CD4-positive, alpha-beta T cell (primary cell): ENCODE results near the gene ZNF688. TPM values are rescaled to one million over a fixed set of nuclear protein-coding genes. Genes with fewer than 3 reads are reported as not detected.
"Not testable (repeated sequence)": the region's sequence is repeated elsewhere in the genome, so short reads cannot be mapped to it uniquely, and the experiment has no call there.

ENCODE experiments used
- ATAC-seq: fragments of 200-7000 bp; cut with Tn5 transposase; one replicate; pipeline ENCODE4 v1.10.0; 2022; ENCODE audit warnings: mild to moderate bottlenecking; ENCODE audit not compliant: poor library complexity
- CTCF ChIA-PET: fragments of 350-600 bp; sonication (Branson Sonifier 250); formaldehyde crosslinking; loops from one replicate; lab custom pipeline; 2021; ENCODE audit warnings: antibody characterized with exemption, inconsistent platforms; lab: Charles Lee
- POLR2A ChIA-PET: fragments of 350-600 bp; sonication (Branson Sonifier 250); formaldehyde crosslinking; loops from one replicate; lab custom pipeline; 2021; ENCODE audit warnings: antibody characterized with exemption, inconsistent platforms; lab: Charles Lee
- DNase-seq, 14 experiments: peaks; one replicate each; pipeline ENCODE4 v3.0.0-alpha.2; 2013 to 2020; ENCODE audit warnings: mixed read lengths in 2 of 14
- H3K27ac ChIP-seq, 2 donors: one replicate each; pipeline versions ENCODE4 v1.5.1 to v1.7.0; 2013; ENCODE audit warnings: low read length in 2 of 2, low read depth in 1 of 2, mild to moderate bottlenecking in 1 of 2
- H3K27me3 ChIP-seq, 2 experiments: 1 replicate in 1 of 2; 2 replicates in 1 of 2; pipeline versions ENCODE4 v1.6.1 to v1.7.0; 2013; ENCODE audit warnings: low read length in 2 of 2, control low read depth in 1 of 2, mild to moderate bottlenecking in 1 of 2, moderate library complexity in 1 of 2; ENCODE audit not compliant: insufficient read depth in 2 of 2, control insufficient read depth in 1 of 2
- H3K36me3 ChIP-seq: one replicate; pipeline ENCODE4 v1.6.1; 2013; ENCODE audit warnings: low read length, control low read depth; ENCODE audit not compliant: insufficient read depth
- H3K4me1 ChIP-seq: one replicate; pipeline ENCODE4 v1.6.1; 2013; ENCODE audit warnings: low read length, control low read depth; ENCODE audit not compliant: insufficient read depth
- H3K4me3 ChIP-seq: one replicate; pipeline ENCODE4 v1.5.1; 2013; ENCODE audit warnings: mild to moderate bottlenecking, low read length, moderate library complexity
- H3K9me3 ChIP-seq, 2 experiments: 1 replicate in 1 of 2; 2 replicates in 1 of 2; pipeline versions ENCODE4 v1.6.1 to v1.7.0; 2013; ENCODE audit warnings: low read length in 2 of 2, mild to moderate bottlenecking in 2 of 2, control low read depth in 1 of 2, moderate library complexity in 1 of 2; ENCODE audit not compliant: control insufficient read depth in 1 of 2, insufficient read depth in 1 of 2
- H3K27ac Mint-ChIP-seq: one replicate; pipeline ENCODE4 v1.8.0; 2020; ENCODE audit warnings: mixed read lengths
- H3K27me3 Mint-ChIP-seq: one replicate; pipeline ENCODE4 v1.8.0; 2021; ENCODE audit warnings: mixed read lengths
- H3K36me3 Mint-ChIP-seq: one replicate; pipeline ENCODE4 v1.8.0; 2021; ENCODE audit warnings: low read depth, mixed read lengths
- H3K4me1 Mint-ChIP-seq: one replicate; pipeline ENCODE4 v1.8.0; 2021; ENCODE audit warnings: low read depth, mixed read lengths
- H3K4me3 Mint-ChIP-seq: one replicate; pipeline ENCODE4 v1.8.0; 2020; ENCODE audit warnings: mild to moderate bottlenecking, mixed read lengths
- H3K9me3 Mint-ChIP-seq: one replicate; pipeline ENCODE4 v1.8.0; 2020; ENCODE audit warnings: mixed read lengths
- intact Hi-C, 2 experiments: fragments of 100-400 bp; cut with DNase I in 1 of 2; cut with micrococcal nuclease in 1 of 2; formaldehyde crosslinking; loops; one replicate each; pipeline versions ENCODE4 v1.15.1 to v1.9.0; 2023 to 2025; cut with DNase I, micrococcal nuclease
- total RNA-seq, 174 experiments: library from RNA in 2 of 174; stranded (reverse) in 2 of 174; gene quantifications; one replicate each; pipeline ENCODE4 v1.2.3 and lab custom pipeline; 2021 to 2026
- TF ChIP-seq, protein P1 (sequence below): fragments of 200-600 bp; IDR thresholded peaks from one replicate; pipeline ENCODE4 v1.8.0; 2022; ENCODE audit warnings: antibody characterized with exemption, mild to moderate bottlenecking

The ZNF688 gene
- total RNA-seq, 2 experiments from 2014 or later, result 8.8 to 9.6 TPM

- H3K36me3 Mint-ChIP-seq, result no peaks in the 10 kb centered on the region
- Histone ChIP-seq H3K27ac (no peak overlapping the region), H3K27me3 (no peaks in the 10 kb centered on the region), H3K4me3 (no peak overlapping the region), H3K4me1 (no peaks in the 10 kb centered on the region), H3K9me3 (no peaks in the 10 kb centered on the region), H3K36me3 (no peaks in the 10 kb centered on the region)
- H3K27me3 Mint-ChIP-seq, result no peaks in the 10 kb centered on the region
- no peak overlapping the region for H3K27ac Mint-ChIP-seq
- ATAC-seq (no peak), DNase-seq (no peak)
- H3K9me3 Mint-ChIP-seq, result no peaks in the 10 kb centered on the region
- H3K4me1 Mint-ChIP-seq, result peaks cover 2% of the 10 kb centered on the region
- ChIA-PET POLR2A (interaction anchor here (1.7 kb wide), 1 partner anchor 163 kb away, joined by 3 read pairs; the partner anchor contains the start of gene DCTPP1), CTCF (no interaction called here)
- no peak overlapping the region for H3K4me3 Mint-ChIP-seq
- intact Hi-C loops, result no loop called here
- TF ChIP-seq, protein P1, sequence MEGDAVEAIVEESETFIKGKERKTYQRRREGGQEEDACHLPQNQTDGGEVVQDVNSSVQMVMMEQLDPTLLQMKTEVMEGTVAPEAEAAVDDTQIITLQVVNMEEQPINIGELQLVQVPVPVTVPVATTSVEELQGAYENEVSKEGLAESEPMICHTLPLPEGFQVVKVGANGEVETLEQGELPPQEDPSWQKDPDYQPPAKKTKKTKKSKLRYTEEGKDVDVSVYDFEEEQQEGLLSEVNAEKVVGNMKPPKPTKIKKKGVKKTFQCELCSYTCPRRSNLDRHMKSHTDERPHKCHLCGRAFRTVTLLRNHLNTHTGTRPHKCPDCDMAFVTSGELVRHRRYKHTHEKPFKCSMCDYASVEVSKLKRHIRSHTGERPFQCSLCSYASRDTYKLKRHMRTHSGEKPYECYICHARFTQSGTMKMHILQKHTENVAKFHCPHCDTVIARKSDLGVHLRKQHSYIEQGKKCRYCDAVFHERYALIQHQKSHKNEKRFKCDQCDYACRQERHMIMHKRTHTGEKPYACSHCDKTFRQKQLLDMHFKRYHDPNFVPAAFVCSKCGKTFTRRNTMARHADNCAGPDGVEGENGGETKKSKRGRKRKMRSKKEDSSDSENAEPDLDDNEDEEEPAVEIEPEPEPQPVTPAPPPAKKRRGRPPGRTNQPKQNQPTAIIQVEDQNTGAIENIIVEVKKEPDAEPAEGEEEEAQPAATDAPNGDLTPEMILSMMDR, result no peak
These were observed 21.4 kb upstream of the ZNF688 start for GRCh38 chr16:30592871-30593270.

GRCh38 chr16:30590869-30591268 lies 19.4 kb upstream of the ZNF688 start:
- DNase-seq, intact Hi-C loops, H3K9me3 Mint-ChIP-seq, H3K27me3 Mint-ChIP-seq, H3K27ac Mint-ChIP-seq, H3K36me3 ChIP-seq, H3K9me3 ChIP-seq, H3K36me3 Mint-ChIP-seq, H3K4me3 Mint-ChIP-seq, H3K27ac ChIP-seq, H3K4me3 ChIP-seq, H3K27me3 ChIP-seq, ATAC-seq, CTCF ChIA-PET: not testable (repeated sequence)
- peaks cover 12% of the 10 kb centered on the region for H3K4me1 ChIP-seq
- POLR2A ChIA-PET, result interaction anchor here (0.7 to 1.1 kb wide), 2 partner anchors 34 to 149 kb away, joined by 3 to 4 read pairs; no protein-coding TSS in a partner anchor
- H3K4me1 Mint-ChIP-seq, result peaks cover 13% of the 10 kb centered on the region

DNA sequence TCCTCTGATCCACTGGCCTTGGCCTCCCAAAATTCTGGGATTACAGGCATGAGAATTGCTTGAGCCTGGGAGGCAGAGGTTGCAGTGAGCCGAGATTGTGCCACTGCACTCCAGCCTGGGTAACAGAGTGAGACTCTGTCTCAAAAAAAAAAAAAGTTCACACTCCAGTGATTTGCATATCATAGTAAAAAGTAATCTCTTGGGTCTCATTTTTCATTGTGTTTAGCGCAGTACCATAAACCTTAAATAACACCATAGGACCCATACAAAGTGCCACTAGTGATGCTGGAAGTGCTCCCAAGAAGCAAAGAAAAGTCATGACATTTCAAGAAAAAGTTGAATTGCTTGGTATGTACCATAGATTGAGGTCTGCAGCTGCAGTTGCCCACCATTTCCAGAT lies 18.1 kb upstream of the ZNF688 start:
- ATAC-seq, H3K36me3 ChIP-seq, H3K27ac Mint-ChIP-seq, H3K27me3 ChIP-seq, H3K4me3 Mint-ChIP-seq, intact Hi-C loops, H3K9me3 Mint-ChIP-seq, DNase-seq, H3K27ac ChIP-seq, H3K9me3 ChIP-seq, H3K27me3 Mint-ChIP-seq, CTCF ChIA-PET, H3K4me3 ChIP-seq, H3K36me3 Mint-ChIP-seq: not testable (repeated sequence)
- H3K4me1 ChIP-seq, result peaks cover 23% of the 10 kb centered on the region
- POLR2A ChIA-PET, result interaction anchor here (1.1 kb wide), 1 partner anchor 18 kb away, joined by 7 read pairs; the partner anchor contains the start of gene ZNF688
- H3K4me1 Mint-ChIP-seq, result peaks cover 18% of the 10 kb centered on the region

- Histone ChIP-seq H3K36me3 (no peaks in the 10 kb centered on the region), H3K27me3 (no peaks in the 10 kb centered on the region), H3K4me3 (no peak overlapping the region), H3K9me3 (no peaks in the 10 kb centered on the region), H3K4me1 (peaks cover 26% of the 10 kb centered on the region), H3K27ac (no peak overlapping the region)
- no peak overlapping the region for H3K27ac Mint-ChIP-seq
- ATAC-seq (no peak), DNase-seq (no peak)
- ChIA-PET POLR2A (interaction anchor here (1.1 kb wide), 1 partner anchor 17 kb away, joined by 7 read pairs; the partner anchor contains the start of gene ZNF688), CTCF (interaction anchor here (0.6 kb wide), 1 partner anchor 44 kb away, joined by 3 read pairs; no protein-coding TSS in a partner anchor)
- H3K4me1 Mint-ChIP-seq, result peaks cover 18% of the 10 kb centered on the region
- TF ChIP-seq, protein P1, result no peak
- H3K27me3 Mint-ChIP-seq, result no peaks in the 10 kb centered on the region
- intact Hi-C loops, result loop anchor here in 1 of 2 experiments (1.0 kb wide), 1 partner anchor 59 kb away; no protein-coding TSS in a partner anchor
- no peak overlapping the region for H3K4me3 Mint-ChIP-seq
- peaks cover 10% of the 10 kb centered on the region for H3K36me3 Mint-ChIP-seq
- H3K9me3 Mint-ChIP-seq, result no peaks in the 10 kb centered on the region
These were observed 17.1 kb upstream of the ZNF688 start for GRCh38 chr16:30588651-30589050.
